ENCODE data around the gene NPTXR.

The NPTXR gene

DNA sequence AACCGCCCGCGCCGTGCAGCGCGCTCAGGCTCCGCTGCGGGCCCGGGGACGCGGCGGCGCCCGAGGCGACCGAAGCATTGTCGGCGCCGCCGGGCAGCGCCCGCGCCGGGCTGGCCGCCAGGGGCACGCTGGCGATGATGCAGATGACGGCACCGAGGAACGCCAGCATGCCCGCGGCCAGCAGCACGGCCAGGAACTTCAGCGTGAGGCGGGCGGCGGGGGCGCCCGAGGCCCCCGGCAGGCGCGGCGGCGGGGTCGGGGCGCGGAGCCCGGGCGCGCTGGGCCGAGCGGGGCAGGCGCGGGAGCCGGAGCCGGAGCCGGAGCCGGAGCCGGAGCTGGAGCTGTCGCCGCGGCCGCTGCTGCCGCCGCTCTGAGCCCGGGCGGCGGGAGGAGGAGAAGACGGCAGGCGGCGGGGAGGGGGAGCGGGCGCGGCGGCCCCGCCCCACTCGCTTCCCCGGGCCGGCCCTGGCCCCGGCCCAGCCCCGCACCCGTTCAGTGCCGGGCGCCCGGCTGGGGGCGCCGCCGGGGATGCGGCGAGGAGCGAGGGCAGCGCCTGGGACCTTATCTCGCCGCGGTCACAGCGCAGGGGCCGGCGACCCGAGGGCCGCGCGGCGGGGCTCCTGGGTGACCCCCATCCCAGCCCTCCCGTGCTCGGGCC is at the start of gene NPTXR:
NPTXR (minus strand) TSS at position 372 of the 658 bp plus-strand sequence.
- peak; percentile 64 to 85 (median 74) for DNase-seq

DNA sequence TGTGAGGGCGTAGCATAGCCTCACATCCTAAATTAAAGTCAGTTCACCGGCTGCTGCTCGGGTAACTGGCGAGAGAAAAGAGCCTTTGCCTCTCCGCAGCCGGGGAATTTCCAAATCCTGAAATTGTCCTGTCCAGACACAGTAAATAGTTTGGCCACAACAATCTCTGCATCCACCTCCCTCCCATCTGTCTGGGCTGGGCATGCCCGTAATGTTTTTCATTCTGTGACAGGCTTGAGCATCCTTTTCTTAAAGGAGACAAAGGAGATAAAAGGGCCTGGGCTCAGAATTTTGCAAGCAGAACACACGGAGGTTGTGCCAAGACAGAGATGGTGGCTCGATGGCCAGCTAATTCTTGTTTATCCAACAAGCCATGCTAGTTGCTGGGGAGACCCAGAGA is 47.4 kb upstream of the NPTXR start:
- no peak for DNase-seq

GRCh38 chr22:38890377-38890776 is 46.5 kb upstream of the NPTXR start:
- DNase-seq, result no peak

DNA sequence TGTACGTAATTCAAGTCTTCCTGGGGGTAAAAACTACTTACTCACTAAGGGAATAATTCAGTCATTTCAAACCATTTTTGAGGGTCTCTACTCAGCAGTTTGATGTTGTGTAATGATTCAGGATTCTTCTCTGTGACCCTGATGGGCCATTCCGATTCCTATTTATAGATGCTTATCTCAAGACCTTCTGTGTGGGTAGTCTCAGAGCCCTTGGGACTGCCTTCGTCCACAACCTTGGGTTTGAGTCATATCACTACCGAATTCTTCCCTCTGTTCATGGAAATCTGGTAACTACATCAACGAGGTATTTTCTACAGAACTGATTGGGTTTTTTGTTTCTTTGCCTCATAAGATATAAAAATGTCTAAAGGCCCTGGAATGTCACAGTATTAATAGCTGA is 42.5 kb upstream of the NPTXR start:
- no peak for DNase-seq

GRCh38 chr22:38882972-38883622 is 39.3 kb upstream of the NPTXR start:
- no peak for DNase-seq

GRCh38 chr22:38881997-38882879 is 38.4 kb upstream of the NPTXR start:
- no peak for DNase-seq

GRCh38 chr22:38881464-38881871 is 37.6 kb upstream of the NPTXR start:
- peak; percentile 33 to 36 (median 34) for DNase-seq

- DNase-seq, result no peak
Observed at GRCh38 chr22:38879961-38880360, 36.1 kb upstream of the NPTXR start.

DNA sequence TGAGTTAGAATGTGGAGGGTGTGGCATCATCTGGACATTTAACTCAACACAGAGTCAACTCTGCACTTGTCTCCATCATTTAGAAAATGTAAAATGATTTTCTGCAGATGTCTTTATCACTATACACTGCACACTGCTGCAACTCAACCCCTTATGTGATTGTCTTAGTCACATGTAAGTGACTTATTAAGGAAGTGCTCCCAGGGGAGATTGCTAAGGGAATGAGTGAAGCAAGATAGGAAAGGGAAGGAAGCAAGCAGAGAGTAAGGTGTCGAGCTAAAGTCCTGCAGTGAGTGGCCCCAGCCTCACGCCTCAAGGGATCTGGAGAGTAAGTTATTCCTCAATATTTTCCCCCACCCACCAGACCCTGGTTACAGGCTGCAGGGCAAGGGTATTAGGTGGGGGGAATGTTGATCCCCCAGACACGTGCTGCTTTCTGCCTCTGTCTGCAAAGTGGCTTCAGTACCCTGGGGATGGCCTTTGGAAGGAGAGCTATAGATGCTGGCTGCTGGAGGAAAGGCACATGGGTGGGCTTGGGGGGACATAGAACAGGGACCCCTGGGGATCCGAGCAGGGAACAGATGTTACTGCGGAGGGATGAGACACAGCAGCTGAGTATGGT is 35.4 kb upstream of the NPTXR start:
- peak; percentile 62 to 65 (median 64) for DNase-seq

DNA sequence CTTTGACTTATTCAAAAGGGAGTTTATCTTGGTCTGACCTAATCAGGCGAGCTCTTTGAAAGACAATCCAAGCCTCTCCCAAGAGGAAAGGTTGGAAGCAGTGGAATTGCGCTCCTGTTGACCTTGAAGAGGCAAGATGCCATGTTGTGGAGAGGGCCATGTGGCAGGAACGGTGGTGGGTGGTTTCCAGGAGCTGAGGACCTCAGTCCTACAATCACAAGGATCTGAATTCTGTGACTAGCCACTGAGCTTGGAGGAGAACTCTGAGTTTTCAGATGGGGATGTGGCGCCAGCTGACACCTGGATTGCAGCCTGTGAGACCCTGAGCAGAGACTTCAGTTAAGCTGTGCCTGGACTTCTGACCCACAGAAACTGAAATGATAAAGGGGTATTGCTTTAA is 34.2 kb upstream of the NPTXR start:
- DNase-seq, result no peak

GRCh38 chr22:38874529-38875222 is 30.8 kb upstream of the NPTXR start:
- DNase-seq, result no peak

- peak; percentile 56 to 60 (median 59) for DNase-seq
Observed at GRCh38 chr22:38873469-38874411, 29.9 kb upstream of the NPTXR start.

GRCh38 chr22:38872831-38873248 is 29.0 kb upstream of the NPTXR start:
- peak; percentile 44 to 72 (median 50) for DNase-seq

DNA sequence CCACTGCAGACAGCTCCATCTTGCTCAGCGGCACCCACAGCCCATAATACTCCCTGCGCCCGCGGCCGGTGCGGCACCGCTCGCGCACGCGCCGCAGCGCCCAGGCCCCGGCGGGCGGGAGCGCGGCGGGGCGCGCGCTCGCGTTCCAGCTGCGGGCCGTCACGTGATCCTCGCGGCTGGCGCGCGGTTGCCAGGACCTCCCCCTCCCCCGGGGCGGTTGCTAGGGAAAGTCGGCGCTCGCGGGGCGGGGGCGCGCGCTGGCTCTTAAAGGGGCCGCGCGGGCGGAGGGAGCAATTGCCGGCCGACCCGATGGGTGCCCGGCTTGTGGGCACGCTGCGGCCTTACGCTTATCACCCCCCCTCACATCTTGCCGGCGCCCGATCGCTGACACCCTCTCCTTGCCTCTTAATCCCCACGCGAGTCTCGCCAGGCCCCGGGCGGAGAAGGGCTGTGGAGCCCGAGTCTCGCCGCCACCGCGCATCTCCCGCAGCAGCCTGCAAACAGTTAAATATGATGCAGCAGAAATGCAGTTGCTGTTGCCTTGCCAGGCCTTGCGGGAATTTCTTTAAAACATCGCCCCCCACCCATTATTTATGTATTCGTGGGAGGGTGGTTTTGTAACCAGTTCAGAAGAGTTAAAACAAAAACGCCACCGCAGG is 28.5 kb upstream of the NPTXR start, which contains the start of gene CBX6:
CBX6 (minus strand) TSS at position 45 of the 659 bp plus-strand sequence; CDS start at position 19, 26 bp downstream.
- DNase-seq, result peak; percentile 94 to 99 (median 97)

- peak; percentile 20 to 52 (median 24) for DNase-seq
Observed at GRCh38 chr22:38871360-38872171, 27.7 kb upstream of the NPTXR start.

DNA sequence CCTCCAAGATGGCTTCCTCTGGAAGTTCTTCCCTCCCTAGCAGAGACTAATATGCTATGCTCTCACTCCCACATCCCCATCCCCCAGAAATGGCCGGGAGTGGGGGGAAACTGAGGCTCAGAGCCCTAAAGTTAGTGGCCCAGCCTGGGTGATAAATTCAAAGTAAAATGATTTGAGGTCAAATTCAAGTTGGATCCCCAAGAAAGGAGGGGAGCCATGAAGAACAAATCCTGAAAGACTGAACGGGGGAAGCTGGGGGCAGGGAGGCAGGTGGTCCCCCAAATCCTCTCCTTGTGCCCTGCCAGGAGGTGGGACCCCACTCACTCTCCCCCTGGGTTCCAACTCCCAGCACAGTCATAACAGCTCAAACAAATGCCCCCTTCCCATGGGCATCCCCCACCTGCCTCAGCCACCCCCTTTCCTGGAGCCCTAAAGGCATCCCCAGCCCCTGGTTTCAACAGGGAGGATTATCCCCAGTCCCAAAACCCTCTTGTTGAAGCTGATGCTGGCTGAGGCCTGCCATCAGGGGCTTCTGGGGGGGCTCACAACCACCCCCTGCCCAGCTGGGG is 27.0 kb upstream of the NPTXR start:
- DNase-seq, result peak in 1 of 3 donors; percentile 10

DNA sequence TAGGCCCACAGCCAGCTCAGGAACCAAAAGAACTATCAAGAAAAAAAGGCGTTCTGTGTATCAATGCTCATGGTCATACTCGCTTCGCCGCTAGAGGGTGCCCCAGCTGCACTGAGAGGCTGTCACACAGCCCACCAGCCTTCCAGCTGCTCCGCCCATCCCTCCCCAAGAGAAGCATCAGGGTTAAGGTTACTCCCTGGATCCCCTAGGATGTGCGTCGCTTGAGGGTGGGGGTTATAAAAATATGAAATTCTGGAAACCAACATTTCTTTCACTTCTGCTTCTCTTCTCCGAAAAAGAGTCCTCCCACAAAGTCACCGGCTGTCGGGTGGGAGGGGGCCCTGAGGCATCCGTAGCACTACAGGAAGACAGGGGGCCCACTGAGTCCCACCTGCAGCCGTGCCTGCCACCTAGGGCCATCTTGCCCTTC is 26.5 kb upstream of the NPTXR start:
- DNase-seq, result peak; percentile 92 to 95 (median 92)

DNA sequence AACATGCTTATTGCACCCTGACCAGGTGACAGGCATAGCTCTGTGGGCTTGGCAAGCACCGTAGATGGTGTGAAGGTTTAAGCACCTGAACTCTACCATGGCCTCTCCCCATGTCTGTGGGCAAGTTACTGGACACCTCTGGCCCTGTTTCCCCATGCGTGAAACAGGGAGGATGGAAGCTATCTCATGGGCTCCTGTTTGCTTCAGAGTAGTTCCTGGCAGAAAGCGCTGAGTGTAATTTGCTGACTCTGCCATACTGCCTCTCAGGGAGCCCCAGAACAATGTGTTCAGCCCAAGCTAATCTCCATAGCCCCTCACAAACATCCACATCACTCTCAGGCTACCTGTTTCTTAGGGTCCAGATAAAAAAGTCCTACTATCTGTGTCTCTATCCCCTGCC is 25.8 kb upstream of the NPTXR start:
- DNase-seq, result no peak

DNA sequence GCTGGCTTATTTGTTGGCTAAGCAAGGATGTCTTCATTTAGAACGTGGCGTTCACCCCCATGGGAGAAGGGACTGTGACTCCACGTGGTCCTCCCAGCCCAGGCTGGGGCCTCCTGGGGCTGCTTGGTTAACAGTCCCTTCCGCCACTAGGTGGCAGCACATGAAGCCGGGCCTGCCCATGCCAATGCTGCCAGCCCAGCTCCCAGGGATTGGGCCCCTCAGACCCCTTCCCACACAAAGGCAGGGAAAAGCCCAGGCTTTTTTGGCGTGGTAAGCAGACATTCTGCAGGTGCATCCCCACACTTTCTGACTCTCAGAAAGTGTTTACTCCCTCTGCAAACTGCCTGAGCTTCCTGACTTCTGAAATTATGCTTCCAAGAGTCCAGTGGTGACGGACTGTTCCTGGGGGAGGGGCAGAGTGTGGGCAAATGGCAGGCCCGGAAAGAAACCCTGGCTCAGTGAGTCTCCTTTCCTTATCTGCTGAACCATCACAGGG is 25.1 kb upstream of the NPTXR start:
- DNase-seq, result peak; percentile 82 to 95 (median 91)
